PC-9 (cell line): ENCODE results near the gene NKX2-3. TPM values are rescaled to one million over a fixed set of nuclear protein-coding genes. Genes with fewer than 3 reads are reported as not detected.

ENCODE experiments used
- BruUV-seq: library from RNA; stranded (reverse); fragments of 400-500 nt; replicated peaks from 2 replicates; lab custom pipeline; 2021; lab: Mats Ljungman, UMichigan
- CTCF ChIA-PET: fragments of 300-600 bp; sonication (Branson Sonifier 250); formaldehyde crosslinking; loops from one replicate; lab custom pipeline; 2022; ENCODE audit warnings: antibody characterized with exemption; lab: Charles Lee
- POLR2A ChIA-PET: fragments of 300-600 bp; sonication (Branson Sonifier 250); formaldehyde crosslinking; loops from one replicate; lab custom pipeline; 2022; ENCODE audit warnings: antibody characterized with exemption; ENCODE audit not compliant: unreplicated experiment; lab: Charles Lee
- DNase-seq, 2 experiments: peaks; one replicate each; pipeline versions ENCODE4 v3.0.0 to v3.0.0-alpha.2; 2015 to 2022; ENCODE audit warnings: mixed read lengths in 1 of 2
- H2AFZ ChIP-seq: fragments of 200-600 bp; sonication (generic); 2 replicates; pipeline ENCODE4 v1.8.1; 2017; ENCODE audit warnings: antibody characterized with exemption
- H3F3A ChIP-seq: fragments of 200-600 bp; sonication (generic); 2 replicates; pipeline ENCODE4 v1.8.1; 2017; ENCODE audit warnings: antibody characterized with exemption, mild to moderate bottlenecking, low read depth; ENCODE audit not compliant: insufficient read depth
- H3K27ac ChIP-seq: fragments of 200-600 bp; sonication (generic); 2 replicates; pipeline ENCODE4 v1.6.1; 2016; ENCODE audit warnings: mixed run types
- H3K27me3 ChIP-seq: fragments of 200-600 bp; sonication (generic); 2 replicates; pipeline ENCODE4 v1.6.1; 2016; ENCODE audit warnings: low read depth, mixed run types; ENCODE audit not compliant: insufficient read depth
- H3K36me3 ChIP-seq: fragments of 200-600 bp; sonication (generic); 2 replicates; pipeline ENCODE4 v1.6.1; 2016; ENCODE audit warnings: low read depth, mixed run types
- H3K4me1 ChIP-seq: fragments of 200-600 bp; sonication (generic); replicated peaks from 2 replicates; pipeline ENCODE4 v1.6.1; 2016; ENCODE audit warnings: mixed run types; ENCODE audit not compliant: insufficient read depth
- H3K4me2 ChIP-seq: fragments of 200-600 bp; sonication (generic); 2 replicates; pipeline ENCODE4 v1.6.1; 2017; ENCODE audit warnings: mixed run types
- H3K4me3 ChIP-seq: fragments of 200-600 bp; sonication (generic); 2 replicates; pipeline ENCODE4 v1.6.1; 2016; ENCODE audit warnings: mixed run types
- H3K79me2 ChIP-seq: fragments of 200-600 bp; sonication (generic); 2 replicates; pipeline ENCODE4 v1.6.1; 2017; ENCODE audit warnings: low read depth, mixed run types
- H3K9me2 ChIP-seq: fragments of 200-600 bp; sonication (generic); 2 replicates; pipeline ENCODE4 v1.8.1; 2017; ENCODE audit warnings: mild to moderate bottlenecking; ENCODE audit not compliant: insufficient read depth
- H3K9me3 ChIP-seq: fragments of 200-600 bp; sonication (generic); 2 replicates; pipeline ENCODE4 v1.8.1; 2016; ENCODE audit warnings: low read depth; ENCODE audit not compliant: insufficient read depth
- H4K20me1 ChIP-seq: fragments of 200-600 bp; sonication (generic); 2 replicates; pipeline ENCODE4 v1.8.1; 2017; ENCODE audit not compliant: insufficient read depth
- EZH2 ChIP-seq: fragments of 200-600 bp; sonication (generic); IDR thresholded peaks from 2 replicates; pipeline ENCODE4 v1.8.0; 2017; ENCODE audit warnings: antibody characterized with exemption, low read depth
- intact Hi-C: fragments of 100-400 bp; cut with micrococcal nuclease; formaldehyde crosslinking; loops from one replicate; pipeline ENCODE4 v1.10.0; 2022; ENCODE audit not compliant: unreplicated experiment
- total RNA-seq: library from RNA; stranded (reverse); gene quantifications from 2 replicates; pipeline ENCODE4 v1.2.3, GENCODE V29; 2021
- TF ChIP-seq, protein P1 (sequence below): fragments of 200-600 bp; sonication (generic); conservative IDR thresholded peaks from 2 replicates; pipeline ENCODE4 v1.6.1; 2017; ENCODE audit warnings: mixed run types, antibody characterized with exemption, mild to moderate bottlenecking, moderate library complexity

The NKX2-3 gene
- total RNA-seq, 1 experiment from 2014 or later, result not detected

DNA sequence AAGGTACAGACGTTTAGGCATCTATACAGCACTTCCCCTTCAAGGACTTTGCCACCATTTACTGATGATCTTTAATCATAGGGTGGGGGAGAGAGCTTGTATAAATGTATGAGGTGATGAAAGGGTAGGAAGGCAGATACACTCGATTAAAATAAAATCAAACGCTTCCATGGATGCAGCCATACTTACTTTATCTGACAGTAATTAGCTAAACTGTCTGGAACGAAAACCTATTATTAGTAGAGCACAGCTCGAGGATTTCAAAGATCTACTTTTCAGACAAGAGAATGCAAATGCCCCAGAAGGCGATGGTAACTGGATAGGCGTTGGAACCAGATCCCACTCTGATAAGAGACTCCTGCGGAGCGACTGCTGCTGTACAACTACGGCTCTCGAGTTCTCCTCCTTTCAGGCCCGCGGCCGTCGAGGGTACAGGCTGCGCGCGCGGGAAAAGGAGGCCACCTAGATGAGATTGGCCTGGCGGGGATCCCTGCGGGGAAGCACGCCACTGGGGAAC lies 3.1 kb upstream of the NKX2-3 start:
- no peak for DNase-seq
- Histone ChIP-seq H3K9me3 (no peaks in the 10 kb centered on the region), H3K9me2 (no peaks in the 10 kb centered on the region), H3K4me1 (no peaks in the 10 kb centered on the region), H3K36me3 (no peaks in the 10 kb centered on the region), H3F3A (no peaks in the 10 kb centered on the region), H2AFZ (no peak overlapping the region), H3K4me3 (no peak overlapping the region), H3K4me2 (no peak overlapping the region), H3K79me2 (no peaks in the 10 kb centered on the region), H3K27me3 (peaks cover 19% of the 10 kb centered on the region; the same call in 1 of the 2 replicates), H3K27ac (no peak overlapping the region), H4K20me1 (no peaks in the 10 kb centered on the region)
- ChIA-PET CTCF (no interaction called here), POLR2A (no interaction called here)
- intact Hi-C loops, result no loop called here
- TF ChIP-seq EZH2, result no peak
- TF ChIP-seq, protein P1, sequence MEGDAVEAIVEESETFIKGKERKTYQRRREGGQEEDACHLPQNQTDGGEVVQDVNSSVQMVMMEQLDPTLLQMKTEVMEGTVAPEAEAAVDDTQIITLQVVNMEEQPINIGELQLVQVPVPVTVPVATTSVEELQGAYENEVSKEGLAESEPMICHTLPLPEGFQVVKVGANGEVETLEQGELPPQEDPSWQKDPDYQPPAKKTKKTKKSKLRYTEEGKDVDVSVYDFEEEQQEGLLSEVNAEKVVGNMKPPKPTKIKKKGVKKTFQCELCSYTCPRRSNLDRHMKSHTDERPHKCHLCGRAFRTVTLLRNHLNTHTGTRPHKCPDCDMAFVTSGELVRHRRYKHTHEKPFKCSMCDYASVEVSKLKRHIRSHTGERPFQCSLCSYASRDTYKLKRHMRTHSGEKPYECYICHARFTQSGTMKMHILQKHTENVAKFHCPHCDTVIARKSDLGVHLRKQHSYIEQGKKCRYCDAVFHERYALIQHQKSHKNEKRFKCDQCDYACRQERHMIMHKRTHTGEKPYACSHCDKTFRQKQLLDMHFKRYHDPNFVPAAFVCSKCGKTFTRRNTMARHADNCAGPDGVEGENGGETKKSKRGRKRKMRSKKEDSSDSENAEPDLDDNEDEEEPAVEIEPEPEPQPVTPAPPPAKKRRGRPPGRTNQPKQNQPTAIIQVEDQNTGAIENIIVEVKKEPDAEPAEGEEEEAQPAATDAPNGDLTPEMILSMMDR, result no peak
- BruUV-seq, result no TSS peak

DNA sequence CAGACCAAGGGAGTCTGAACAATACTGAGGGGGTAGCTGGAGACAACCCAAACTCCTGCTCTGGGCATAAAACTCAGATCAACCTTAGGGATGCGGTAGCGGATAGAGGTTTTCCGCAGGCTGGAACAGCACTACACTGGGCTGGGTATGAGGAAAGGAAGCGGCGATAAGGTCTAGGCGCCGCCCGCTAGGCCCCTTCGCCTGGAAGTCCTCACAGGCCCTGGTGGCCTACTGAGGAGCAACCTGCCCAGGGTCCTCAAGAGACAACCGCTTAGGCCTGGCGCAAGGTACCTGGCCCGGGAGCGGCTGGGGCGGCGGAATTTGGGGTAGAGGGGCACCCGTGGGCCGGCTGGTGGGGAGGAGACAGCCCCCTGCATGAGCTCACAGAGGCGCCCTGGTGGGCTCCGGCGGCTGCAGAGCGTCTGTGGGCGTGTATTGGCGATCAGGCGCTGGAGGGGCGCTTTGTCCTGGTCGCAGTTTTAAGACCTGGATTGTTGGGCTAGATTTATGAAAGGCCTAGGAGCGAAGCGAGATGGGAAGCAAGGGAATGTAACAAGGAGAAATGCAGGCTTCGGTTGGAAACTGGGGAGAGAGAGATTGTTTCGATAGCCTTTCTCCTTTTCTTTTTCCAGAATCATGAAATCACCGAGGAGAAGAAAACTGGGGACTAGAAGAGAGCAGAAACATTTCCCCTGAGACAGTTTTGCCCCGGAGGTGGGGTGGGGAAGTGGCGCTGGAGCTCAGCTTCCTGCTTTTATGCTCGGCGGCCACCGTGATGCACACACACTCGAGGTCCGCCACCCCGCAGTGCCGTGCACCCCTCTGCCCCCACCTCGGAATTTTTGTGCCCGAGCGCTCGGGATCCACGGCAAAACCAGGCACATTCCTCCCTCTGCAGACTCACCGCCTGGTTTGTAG lies 2.4 kb upstream of the NKX2-3 start:
- CTCF ChIA-PET, result no interaction called here

DNA sequence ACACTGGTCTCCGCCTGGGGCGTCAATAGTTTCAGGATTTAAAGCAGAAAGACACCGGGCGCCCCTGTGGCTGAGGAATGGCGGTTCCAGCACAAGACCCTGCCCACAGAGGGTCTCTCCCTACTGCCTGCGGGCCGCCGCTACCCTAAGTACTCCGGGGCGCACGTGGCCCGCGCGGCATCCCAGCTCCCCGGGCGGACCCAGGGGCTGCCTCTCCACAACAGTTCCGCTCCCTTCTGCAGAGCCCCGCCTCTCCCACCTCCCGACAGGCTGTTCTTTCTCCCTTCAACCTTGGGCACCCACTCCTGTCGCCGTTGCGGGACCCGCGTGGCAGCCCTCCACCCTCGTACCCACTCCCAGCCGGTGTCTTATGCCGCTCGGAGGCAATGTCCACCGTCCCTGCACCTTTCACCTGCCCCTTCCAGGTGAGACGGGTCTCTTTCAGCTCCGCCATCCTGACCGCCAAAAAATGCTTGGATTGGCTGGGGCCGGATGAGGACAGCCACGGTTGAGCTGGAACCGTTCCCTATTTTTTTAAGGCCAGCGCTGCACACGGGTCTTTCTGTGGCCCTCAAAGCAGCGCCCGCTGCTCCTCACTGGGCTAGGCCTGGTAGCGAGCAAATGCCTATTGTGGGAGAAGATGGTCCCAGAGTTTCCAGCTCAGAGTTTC lies 1.6 kb upstream of the NKX2-3 start:
- DNase-seq, result no peak
- H3K9me3 ChIP-seq, result no peaks in the 10 kb centered on the region
- no peak overlapping the region for H3K4me2 ChIP-seq
- H3F3A ChIP-seq, result no peaks in the 10 kb centered on the region
- H4K20me1 ChIP-seq, result no peaks in the 10 kb centered on the region
- H3K79me2 ChIP-seq, result no peaks in the 10 kb centered on the region
- no peak overlapping the region for H3K4me3 ChIP-seq
- peaks cover 19% of the 10 kb centered on the region; the same call in 1 of the 2 replicates for H3K27me3 ChIP-seq
- ChIA-PET POLR2A (no interaction called here), CTCF (no interaction called here)
- intact Hi-C loops, result no loop called here
- BruUV-seq, result no TSS peak
- H2AFZ ChIP-seq, result no peak overlapping the region
- TF ChIP-seq, protein P1, result no peak
- no peak for TF ChIP-seq EZH2
- H3K9me2 ChIP-seq, result no peaks in the 10 kb centered on the region
- no peak overlapping the region for H3K27ac ChIP-seq
- H3K36me3 ChIP-seq, result no peaks in the 10 kb centered on the region
- no peaks in the 10 kb centered on the region for H3K4me1 ChIP-seq

More for the DNA sequence above, 2.4 kb upstream of the NKX2-3 start:
- intact Hi-C loops, result no loop called here
- no peaks in the 10 kb centered on the region for H3K9me3 ChIP-seq
- H3F3A ChIP-seq, result no peaks in the 10 kb centered on the region
- no peaks in the 10 kb centered on the region for H3K4me1 ChIP-seq
- H3K9me2 ChIP-seq, result no peaks in the 10 kb centered on the region
- H3K27ac ChIP-seq, result no peak overlapping the region
- no peaks in the 10 kb centered on the region for H3K79me2 ChIP-seq
- no peak overlapping the region for H2AFZ ChIP-seq
- POLR2A ChIA-PET, result no interaction called here
- TF ChIP-seq, protein P1, result no peak
- no peak for TF ChIP-seq EZH2
- no peak overlapping the region for H3K4me2 ChIP-seq
- no peaks in the 10 kb centered on the region for H3K36me3 ChIP-seq
- H4K20me1 ChIP-seq, result no peaks in the 10 kb centered on the region
- H3K4me3 ChIP-seq, result no peak overlapping the region
- no TSS peak for BruUV-seq
- H3K27me3 ChIP-seq, result peaks cover 19% of the 10 kb centered on the region; the same call in 1 of the 2 replicates
- no peak for DNase-seq
